HG03159 (cell line): ENCODE results near the gene RBFOX2.
"Not testable (repeated sequence)": the region's sequence is repeated elsewhere in the genome, so short reads cannot be mapped to it uniquely, and the experiment has no call there.

Experiments
- ATAC-seq: cut with Tn5 transposase; IDR thresholded peaks from one replicate; pipeline ENCODE4 v1.9.1; 2021; ENCODE audit warnings: mild to moderate bottlenecking, moderate library complexity; ENCODE audit not compliant: unreplicated experiment

The RBFOX2 gene

DNA sequence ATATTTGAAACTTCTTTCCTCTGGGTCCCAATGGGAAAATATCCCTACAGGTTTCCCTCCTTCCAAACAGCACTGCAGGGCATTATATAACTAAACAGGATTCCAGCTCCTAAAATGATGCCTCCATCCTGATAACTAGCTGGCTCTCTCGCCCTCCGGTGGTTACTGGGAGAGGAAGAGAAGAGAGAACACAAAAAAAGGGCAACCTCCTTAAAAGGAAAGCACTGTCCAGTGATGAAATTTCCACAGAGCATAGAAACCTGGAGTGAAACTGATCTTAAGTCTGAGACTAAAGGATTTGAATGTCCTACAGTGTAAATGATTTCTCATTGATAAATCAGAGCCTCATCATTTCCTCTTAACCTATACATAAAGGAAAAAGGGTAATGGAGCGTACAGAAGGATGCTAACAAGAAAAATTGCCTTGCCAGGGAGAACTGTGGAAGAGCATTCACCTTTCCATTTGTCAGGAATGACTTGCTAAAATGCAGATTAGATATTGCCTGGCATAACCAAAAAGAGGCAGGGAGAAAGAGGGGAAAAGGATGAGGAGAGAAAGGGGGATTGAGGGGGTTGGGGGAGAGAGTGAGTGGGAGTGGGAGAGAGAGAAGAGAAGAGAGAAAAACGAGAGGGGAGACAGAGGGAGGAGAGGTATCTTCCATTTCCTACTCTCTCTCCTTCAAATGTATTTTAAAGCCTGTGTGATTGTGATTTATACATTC lies 189.6 kb downstream of the RBFOX2 start:
- no peak for ATAC-seq

GRCh38 chr22:35837101-35837727 lies 191.4 kb downstream of the RBFOX2 start:
- ATAC-seq: no peak

- no peak for ATAC-seq
Measured at GRCh38 chr22:35835998-35836691, 192.5 kb downstream of the RBFOX2 start.

DNA sequence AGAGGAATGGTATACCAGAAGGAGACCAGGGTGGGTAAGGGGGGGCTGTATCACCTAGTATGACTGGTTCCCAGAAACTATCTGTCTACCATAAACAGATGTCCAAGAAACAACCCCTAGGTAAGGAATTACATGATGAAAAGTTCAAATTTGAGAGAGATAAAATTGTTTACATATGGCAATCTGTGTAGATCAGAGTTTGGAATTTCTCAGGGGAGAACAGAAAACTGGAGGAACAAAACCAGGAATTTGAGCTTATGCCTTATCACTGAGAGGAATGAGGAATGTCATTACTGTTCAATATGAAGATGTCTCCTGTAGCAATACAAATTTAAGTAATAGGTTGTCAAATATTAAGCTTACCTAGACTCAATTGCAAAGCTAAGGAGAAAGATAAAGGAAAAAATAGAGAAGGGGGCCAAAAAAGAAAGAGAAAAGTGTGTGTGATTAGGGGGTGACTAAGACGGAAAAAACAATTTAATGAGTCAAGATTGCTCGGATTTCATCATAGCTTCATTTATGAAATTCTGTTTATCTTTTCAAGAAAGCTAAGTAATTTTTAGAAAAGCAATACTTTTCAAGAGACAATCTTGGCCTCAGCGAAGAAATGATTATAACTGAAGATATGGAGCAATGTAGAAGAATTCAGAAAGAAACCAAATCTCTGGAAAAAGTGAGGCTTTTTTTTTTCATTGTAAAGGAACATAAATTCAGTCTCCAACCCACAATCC lies 193.2 kb downstream of the RBFOX2 start:
- ATAC-seq: no peak

GRCh38 chr22:35834061-35834460 lies 194.6 kb downstream of the RBFOX2 start:
- no peak for ATAC-seq

GRCh38 chr22:35830305-35830704 lies 198.3 kb downstream of the RBFOX2 start:
- ATAC-seq: no peak

DNA sequence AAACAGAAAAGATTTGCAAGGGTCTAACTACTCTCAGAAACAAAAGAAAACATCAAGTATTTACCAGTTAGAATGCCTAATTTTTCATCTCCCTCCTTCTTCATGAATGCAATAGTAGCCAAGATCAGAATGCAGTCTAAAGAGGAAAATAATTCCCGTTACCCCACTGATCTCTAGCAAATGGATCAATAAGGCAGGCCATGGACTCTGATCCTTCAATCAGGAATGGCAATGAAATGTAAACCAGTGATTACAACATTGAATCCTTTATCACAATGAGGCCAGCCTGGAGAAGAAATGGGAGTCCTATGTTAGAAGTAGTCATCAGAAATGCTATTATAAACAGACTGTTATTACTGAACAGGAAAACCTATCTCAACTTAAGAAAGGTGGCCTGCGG lies 204.4 kb downstream of the RBFOX2 start:
- ATAC-seq: no peak

DNA sequence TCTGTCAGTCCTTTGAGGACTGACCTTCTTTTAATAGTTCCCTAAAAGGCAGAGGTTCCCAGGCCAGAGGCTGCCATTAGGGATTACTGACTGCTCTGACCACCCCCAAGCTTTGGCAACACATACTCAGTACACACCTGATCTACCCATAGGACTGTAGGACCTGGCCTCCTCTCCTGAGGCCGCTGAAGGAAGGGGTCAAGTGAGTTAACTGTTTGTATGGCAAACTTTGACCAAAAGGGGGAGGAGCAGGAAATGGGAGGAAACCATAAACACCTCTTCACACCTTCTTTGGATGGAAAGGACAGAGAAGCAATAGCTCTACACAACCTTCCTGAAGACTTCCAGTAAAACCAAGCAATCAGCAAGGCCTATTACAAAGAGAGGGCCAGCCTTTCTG lies 207.0 kb downstream of the RBFOX2 start:
- ATAC-seq: no peak

- ATAC-seq: no peak
Measured at GRCh38 chr22:35819421-35819820, 209.2 kb downstream of the RBFOX2 start.

GRCh38 chr22:35818897-35819296 lies 209.7 kb downstream of the RBFOX2 start:
- ATAC-seq: no peak

- ATAC-seq: no peak
Measured at GRCh38 chr22:35812600-35812999, 216.0 kb downstream of the RBFOX2 start.

- ATAC-seq: no peak
Measured at GRCh38 chr22:35811670-35812069, 217.0 kb downstream of the RBFOX2 start.

DNA sequence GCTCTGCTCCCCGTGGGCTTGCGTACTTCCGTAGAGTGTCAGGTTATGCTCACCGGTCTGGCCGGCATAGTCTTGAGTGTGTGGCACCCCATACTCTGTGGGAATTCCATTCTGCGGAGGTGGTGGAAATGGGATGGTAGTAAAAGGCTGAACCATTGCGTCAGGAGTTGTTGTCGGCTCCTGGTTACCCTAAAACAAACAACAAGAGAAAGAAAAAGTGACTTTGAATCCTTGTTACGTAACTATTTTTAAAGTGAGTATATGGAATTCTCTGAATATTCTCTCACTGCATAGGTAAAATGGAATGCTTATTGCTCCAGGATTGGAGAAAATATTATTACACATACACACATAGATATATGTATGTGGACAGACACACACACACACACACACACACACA lies 218.8 kb downstream of the RBFOX2 start:
- ATAC-seq: no peak

- no peak for ATAC-seq
Measured at GRCh38 chr22:35808377-35808776, 220.2 kb downstream of the RBFOX2 start.

GRCh38 chr22:35806668-35807067 lies 222.0 kb downstream of the RBFOX2 start:
- ATAC-seq: not testable (repeated sequence)

GRCh38 chr22:35805466-35805865 lies 223.2 kb downstream of the RBFOX2 start:
- ATAC-seq: no peak

DNA sequence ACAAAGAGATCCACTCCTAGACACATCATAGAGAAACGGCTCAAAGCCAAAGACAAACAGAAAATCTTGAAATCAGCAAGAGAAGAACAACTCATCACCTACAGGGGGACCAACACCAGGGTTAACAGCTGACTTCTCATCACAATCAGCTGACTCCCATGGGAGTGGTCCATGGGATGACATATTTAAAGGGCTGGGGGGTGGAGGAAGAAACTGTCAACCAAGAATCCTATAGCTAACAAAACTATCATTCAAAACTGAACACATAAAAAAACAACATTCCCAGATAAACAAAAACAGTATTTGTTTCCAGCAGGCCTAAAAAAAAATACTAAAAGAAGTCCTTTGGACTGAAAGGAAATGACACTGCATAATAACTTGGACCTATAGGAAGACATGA lies 224.2 kb downstream of the RBFOX2 start:
- no peak for ATAC-seq

DNA sequence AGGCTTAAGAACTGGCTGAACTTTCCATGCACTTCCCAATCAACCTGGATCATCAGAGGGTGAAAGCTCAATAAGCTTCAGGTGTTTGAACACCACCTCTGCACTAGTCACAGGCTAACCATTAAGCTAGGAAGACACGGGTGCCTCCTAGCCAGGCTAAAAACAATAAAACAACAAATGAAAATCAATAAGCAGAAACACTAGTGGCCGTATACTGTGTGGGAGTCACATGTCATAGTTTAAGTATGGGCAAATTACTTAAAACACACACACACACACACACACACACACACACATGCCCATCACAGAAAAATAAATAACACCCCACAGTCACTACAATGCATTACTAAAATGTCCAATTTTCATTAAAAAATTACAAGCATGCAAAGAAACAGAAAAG lies 225.7 kb downstream of the RBFOX2 start:
- no peak for ATAC-seq

- ATAC-seq: not testable (repeated sequence)
Measured at GRCh38 chr22:35801301-35801700, 227.3 kb downstream of the RBFOX2 start.

DNA sequence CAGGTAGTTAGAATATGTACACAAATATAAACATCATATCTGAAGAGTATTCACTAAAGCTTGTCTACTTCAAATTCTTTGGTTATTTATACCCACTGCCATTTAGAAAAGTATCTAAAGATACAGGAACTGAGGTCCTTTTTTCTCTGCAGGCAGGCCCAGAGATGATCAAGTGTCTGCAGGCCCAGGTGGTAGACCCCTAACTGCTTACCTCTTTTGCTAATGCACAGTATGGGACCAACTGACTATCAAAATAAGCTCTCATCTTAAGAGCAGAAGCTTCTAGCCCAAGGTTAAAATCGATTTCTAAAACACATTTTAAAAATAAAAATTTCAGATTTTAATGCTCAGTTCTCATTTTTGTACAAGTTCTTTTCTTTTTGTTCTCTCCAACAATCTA lies 229.5 kb downstream of the RBFOX2 start:
- ATAC-seq: no peak

GRCh38 chr22:35797411-35797810 lies 231.2 kb downstream of the RBFOX2 start:
- ATAC-seq: no peak
